Right renal pelvis (tissue), 4 donors: ENCODE measurements around the gene CLDN5. TPM values are rescaled to one million over a fixed set of nuclear protein-coding genes. Genes with fewer than 3 reads are reported as not detected.
"Not testable (repeated sequence)": the region's sequence is repeated elsewhere in the genome, so short reads cannot be mapped to it uniquely, and the experiment has no call there.

Experiments
- DNase-seq, 4 donors: peaks; one replicate each; pipeline ENCODE4 v3.0.0-alpha.2; 2013; ENCODE audit warnings: low read depth in 4 of 4, low spot score in 3 of 4, missing footprints in 1 of 4
- polyA plus RNA-seq, 4 donors: library from polyadenylated mRNA; unstranded; fragments of 120-200 nt; gene quantifications; one replicate each; pipeline ENCODE4 v1.2.1, GENCODE V29; 2013; ENCODE audit not compliant: insufficient read length in 4 of 4

CLDN5 gene
- polyA plus RNA-seq, 4 donors, result 24.1 to 51.9 (median 26.2) TPM

- DNase-seq, result no peak
Observed at GRCh38 chr22:19548964-19549363, 24.8 kb upstream of the CLDN5 start.

DNA sequence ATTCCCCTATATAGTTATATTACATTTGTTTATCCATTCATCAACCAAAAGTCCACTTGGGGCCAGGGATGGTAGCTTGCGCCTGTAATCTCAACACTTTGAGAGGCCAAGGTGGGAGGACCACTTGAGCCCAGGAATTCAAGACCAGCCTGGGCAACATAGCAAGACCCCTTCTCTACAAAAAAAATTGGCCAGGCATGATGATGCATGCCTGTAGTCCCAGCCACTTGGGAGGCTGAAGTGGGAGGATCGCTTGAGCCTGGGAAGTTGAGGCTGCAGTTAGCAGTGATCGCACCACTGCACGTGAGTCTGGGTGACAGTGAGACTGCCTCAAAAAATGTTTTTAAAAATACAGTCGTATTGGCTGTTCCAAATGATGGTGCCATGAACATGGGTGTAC, 24.2 kb upstream of the CLDN5 start:
- DNase-seq, result not testable (repeated sequence)

DNA sequence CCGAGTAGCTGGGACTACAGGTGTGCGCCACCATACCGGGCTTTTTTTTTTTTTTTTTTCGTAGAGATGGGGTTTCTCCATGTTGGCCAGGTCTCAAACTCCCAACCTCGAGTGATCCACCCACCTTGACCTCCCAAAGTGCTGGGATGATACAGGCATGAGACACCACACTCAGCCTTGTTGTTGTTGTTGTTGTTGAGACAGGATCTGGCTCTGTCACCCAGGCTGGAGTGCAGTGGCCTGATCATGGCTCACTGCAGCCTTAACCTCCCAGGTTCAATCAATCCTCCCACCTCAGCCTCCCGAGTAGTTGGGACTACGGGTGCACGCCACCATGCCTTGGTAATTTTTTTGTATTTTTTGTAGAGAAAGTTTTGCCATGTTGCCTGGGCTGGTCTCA, 23.4 kb upstream of the CLDN5 start:
- no peak for DNase-seq

- no peak for DNase-seq
Observed at GRCh38 chr22:19546680-19547079, 22.5 kb upstream of the CLDN5 start.

DNA sequence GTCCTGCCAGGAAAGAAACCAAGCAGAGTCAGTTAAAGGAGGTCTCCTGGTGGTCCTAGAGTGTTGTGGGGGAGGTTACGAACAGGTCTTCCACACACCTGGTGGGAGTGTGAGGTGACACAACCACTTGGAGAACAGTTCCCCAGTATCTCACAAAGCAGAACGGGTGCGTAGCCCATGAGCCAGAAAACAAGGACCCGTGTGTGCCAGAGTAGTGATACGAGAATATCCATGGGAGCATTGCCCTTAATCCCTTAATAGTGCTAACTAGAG, 21.7 kb upstream of the CLDN5 start:
- DNase-seq, result no peak

DNA sequence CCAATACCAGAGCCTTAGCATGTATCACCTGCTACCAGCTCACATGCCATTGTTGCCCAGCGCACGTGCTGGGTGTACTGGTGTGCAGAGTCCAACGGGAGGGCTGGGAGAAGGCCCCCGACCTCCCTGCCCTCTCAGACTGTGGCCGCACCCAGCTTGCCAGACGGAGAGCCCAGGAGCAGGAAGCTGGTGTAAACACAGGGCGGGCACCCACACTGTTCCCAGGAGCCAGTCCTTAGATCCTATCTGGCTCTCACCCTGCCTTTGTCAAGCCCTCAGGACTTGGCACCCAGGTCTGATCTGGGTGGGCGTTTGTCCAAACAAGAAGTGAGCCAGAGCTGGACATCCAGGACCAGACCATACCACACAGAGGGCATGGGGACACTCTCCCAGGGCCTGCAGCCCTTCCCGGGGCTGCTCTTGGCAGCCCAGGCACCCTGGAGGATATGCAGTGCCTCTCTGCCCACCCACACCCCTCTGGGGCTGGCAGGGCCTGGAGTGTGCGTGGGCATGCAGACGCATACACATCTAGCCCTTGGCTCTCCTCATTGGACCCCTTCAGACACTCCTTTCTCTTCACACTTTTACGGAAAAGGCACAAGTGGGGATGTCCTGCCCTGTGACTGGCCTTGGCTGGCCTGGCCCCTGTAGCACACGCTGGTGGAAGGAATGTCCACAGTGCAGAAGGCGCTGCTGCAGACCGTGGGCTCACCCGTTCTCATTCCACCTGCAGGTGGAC, 19.9 kb upstream of the CLDN5 start:
- DNase-seq, result no peak

DNA sequence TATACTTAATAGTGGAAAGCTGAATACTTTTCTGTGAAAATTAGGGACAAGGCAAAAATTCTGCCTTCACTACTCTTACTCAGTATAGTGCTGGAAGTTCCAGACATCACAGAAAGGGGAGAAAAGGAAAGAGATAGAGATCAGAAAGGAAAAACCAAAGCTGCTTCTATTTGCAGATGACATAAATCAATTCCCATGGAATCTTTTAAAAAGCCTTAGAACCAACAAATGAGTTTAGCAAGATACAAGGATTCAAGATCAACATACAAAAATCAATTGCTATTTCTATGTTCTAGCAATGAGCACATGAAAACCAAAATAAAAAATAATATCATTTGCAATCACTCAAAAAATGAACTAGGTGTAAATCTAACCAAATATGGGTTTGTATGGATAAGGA, 16.2 kb upstream of the CLDN5 start:
- DNase-seq, result no peak

- DNase-seq, result no peak
Observed at GRCh38 chr22:19537941-19538488, 13.8 kb upstream of the CLDN5 start.

DNA sequence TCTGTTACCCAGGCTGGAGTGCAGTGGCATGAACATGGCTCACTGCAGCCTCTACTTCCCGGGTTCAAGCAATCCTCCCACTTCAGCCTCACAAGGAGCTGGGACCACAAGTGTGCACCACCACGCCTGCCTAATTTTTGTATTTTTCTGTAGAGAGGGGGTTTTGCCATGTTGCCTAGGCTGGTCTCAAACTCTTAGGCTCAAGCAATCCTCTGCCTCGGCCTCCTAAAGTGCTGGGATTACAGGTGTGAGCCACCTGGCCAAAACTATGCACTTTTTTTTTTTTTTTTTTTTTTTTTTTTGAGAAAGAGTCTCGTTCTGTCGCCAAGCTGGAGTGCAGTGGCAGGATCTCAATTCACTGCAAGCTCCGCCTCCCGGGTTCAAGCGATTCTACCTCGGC, 12.4 kb upstream of the CLDN5 start:
- no peak for DNase-seq

- no peak for DNase-seq
Observed at GRCh38 chr22:19535001-19535400, 10.8 kb upstream of the CLDN5 start.

DNA sequence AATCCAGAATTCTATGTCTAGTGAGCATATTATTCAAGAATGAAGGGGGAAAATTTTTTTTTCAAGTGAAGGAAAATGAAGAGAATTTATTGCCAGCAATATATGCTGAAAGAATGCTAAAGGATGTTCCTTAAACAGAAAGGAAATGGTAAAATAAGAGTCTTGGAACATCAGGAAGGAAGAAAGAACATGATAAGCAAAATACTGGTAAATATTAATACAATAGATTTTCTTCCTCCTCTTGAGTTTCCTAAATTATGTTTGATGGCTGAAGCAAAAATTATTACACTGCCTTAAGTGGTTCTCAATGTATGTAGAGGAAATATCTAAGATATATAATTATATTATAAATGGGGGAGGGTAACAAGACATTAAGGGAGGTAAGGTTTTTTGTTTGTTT, 9.6 kb upstream of the CLDN5 start:
- DNase-seq, result no peak

GRCh38 chr22:19533049-19533626, 8.9 kb upstream of the CLDN5 start:
- no peak for DNase-seq

- not testable (repeated sequence) for DNase-seq
Observed at GRCh38 chr22:19531327-19531726, 7.1 kb upstream of the CLDN5 start.

DNA sequence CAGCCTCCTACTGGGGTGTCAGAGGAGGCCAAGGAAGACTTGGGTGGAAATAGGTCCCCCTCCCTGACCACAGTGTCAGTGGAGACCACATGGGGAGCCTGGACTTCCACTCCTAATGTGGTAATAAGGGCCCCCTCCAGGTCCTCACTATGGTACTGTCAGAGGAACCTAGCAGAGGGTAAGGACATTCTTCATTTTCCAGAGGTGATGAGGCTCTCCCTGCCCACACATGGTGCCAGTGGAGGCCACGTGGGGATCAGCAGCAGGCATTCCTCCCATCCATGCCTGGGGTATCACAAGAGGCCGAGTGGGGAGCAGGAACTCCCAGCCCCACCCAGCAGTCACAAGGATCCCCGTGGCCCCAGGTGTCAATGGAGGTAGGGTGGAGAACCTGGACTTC, 6.5 kb upstream of the CLDN5 start:
- DNase-seq, result no peak

DNA sequence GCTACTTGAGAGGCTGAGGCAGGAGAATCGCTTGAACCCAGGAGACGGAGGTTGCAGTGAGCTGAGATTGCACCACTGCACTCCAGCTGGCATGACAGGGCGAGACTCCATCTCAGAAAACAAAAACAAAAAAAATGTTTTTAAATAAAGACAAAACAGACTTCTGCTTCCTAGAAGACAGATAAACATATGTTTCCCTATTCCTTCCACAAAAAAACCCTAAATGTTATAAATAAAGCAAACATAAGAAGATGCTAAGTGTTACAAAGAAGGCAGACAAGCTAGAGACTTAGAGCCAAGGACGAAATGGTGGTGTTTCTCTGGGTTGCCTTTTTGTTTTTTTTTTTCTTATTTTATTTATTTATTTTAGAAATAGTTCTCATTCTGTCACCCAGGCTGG, 5.6 kb upstream of the CLDN5 start:
- no peak for DNase-seq

DNA sequence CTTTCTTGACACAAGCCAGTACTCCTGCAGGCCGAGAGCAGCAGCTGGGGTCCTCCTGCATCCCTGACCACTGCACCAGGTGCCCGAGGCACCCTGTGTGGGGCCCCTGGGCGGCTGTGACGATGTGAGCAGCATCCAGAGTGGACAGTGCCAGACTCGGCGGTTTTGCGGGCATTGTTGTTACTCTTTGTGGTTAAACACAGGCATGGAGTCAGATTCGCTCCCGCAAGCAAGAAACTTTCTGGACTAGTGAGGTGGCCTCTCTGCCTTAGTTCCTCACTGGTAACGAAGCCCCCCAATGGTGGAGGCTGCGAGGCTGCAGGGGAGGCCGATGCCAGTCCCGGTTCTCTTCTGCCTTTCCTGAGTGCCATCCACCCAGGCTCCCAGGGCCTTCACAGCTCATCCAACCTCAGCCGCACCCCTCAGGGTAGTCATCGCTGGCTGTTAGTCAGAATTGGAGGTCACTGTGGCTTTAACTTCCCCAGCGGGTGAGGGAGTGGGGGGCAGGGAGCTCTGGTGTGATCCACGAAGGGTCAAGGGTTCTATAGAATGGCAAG, 3.7 kb upstream of the CLDN5 start:
- no peak for DNase-seq

GRCh38 chr22:19527321-19527721, 3.1 kb upstream of the CLDN5 start:
- no peak for DNase-seq

DNA sequence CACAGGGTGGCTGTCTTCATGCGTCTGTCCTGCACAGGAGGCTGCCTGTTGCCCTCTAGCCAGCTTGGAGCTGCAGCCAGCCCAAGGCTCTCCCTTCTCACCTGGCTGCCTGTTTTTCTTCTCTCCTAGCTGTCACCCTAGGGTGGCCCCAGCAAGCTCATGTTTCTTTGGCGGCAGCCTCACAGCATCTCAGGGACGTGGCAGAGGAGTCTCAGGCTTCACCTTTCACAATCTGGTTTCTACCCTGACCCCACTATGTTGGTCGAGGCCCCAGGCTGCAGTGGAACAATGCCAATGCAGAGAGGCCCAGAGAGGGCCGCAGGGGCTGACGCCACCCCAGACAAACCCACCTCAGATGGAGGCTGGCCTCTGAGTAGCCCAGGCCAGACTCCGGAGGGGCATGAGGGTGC, 2.5 kb upstream of the CLDN5 start:
- no peak for DNase-seq

DNA sequence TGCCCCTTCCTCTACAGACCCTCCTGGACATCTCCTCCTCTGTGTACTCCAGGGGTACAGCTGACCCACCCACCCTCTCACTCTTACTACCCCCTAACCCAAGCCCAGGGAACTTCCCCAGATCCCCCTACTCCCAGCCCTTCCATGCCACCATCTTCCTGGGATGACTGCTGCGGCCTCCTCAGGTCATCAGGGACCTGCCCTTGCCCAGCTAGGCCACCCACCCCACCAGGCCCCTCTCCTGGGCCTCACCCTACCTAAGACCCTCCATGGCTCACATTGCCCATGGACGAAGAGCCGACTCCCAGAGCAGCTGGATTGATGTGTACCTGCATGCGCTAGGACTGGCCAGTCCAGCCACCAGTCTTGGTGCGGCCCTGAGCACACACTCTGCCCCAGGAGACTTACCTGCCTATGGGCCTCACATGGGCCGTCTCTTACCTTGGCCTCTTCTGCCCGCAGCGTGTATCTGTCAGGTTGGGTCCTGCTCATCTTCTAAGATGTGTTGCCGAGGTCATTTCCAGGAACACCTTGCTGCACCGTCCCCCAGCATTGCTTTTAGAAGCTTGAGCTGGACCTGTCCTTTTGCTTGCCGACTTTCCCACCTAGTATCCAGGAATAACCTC, 2.0 kb upstream of the CLDN5 start:
- no peak for DNase-seq

GRCh38 chr22:19525666-19526065, 1.5 kb upstream of the CLDN5 start:
- no peak for DNase-seq

- DNase-seq, result no peak
Observed at GRCh38 chr22:19525116-19525660, 978 bp upstream of the CLDN5 start.
